Stimulated activated CD8-positive, alpha-beta memory T cell treated with anti-CD3 and anti-CD28 coated beads, Interleukin-12 subunit alpha, Interleukin-12 subunit beta, amount 100 ng/mL, for 1 hour (primary cell): ENCODE results near the gene CMIP.
"Not testable (repeated sequence)": the region's sequence is repeated elsewhere in the genome, so short reads cannot be mapped to it uniquely, and the experiment has no call there.

ENCODE experiments used
- DNase-seq: peaks from one replicate; pipeline ENCODE4 v3.0.0-alpha.2; 2020; ENCODE audit warnings: low read depth

Gene CMIP

DNA sequence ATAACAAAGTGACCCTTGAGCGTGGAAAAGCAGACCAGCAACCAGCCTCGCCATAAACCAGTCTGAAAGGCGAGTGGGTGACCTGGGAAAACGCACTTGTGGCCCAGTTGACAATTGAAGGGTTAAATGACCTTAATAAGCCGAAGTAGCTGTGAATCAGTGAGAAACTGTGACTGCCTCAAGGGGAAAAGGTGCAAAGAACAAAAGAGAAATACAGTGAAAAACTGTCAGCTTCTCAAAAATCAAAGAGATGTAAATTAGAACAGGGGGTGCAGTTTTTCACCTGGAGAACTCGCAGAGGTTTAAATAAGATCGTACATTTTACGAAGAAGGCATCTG is 124.1 kb downstream of the CMIP start:
- DNase-seq = no peak

DNA sequence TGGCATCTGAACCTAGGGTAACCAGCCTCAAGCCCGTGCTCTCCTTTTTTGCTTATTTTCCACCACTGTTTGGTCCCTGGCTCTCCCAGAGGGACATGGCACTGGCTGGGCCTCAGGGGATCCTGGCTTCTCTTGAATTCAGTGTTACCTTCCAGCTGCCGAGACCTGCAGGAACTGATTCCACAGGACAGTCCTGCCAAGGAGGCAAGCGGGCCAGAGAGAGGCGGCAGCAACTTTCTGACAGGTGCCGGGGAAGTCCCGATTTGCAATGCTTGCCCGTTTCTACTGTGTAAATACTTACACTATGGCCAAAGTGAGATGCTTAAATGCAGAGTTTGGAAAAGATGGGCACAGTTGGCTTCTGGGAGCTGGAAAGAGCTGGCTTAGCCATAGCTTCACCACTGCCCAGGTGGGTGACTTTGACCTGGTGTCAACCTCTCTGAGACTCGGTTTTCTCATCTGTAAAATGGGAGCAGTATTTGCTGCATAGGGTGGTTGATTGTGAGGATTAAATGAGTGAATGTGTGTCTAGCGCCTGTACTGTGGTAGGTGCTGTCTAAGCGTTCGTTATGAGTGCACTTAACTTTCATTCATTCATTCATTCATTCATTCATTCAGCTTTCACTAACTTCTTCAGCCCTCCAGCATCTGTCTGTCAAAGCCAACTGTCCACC is 124.9 kb downstream of the CMIP start:
- DNase-seq = no peak

DNA sequence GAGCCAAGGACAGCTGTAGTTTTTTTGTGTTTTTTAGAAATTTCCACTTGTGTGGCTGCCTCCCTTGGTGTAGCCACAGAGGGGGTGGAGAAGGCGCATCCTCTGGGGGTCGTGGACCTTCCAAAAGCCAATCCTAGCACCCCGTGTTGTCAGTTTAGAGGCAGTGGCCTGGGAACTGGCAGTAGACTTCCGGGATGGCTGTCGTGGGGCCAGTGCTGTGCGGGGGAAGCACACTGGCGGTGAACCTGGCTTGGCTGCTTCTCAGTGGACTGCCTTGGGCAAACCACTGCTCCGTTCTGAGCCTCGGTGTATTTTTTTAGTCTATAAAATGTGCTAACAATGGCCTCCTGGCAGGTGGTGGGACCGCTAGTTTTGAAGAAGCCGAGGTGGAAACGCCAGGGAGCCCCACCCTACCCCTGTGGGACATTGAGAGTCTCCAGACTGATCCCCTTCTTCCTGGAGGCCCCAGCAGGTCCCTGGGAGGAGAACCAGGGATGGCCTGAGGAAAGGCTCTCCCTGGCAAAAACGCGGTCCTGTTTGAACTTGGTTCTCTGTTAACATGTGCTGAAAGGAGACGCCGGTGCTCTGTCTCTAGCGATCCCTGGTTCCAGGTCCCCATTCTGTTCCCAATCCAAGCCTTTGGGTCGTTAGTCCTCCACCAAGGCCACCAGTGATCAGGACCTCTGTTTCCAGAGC is 125.7 kb downstream of the CMIP start:
- no peak for DNase-seq

DNA sequence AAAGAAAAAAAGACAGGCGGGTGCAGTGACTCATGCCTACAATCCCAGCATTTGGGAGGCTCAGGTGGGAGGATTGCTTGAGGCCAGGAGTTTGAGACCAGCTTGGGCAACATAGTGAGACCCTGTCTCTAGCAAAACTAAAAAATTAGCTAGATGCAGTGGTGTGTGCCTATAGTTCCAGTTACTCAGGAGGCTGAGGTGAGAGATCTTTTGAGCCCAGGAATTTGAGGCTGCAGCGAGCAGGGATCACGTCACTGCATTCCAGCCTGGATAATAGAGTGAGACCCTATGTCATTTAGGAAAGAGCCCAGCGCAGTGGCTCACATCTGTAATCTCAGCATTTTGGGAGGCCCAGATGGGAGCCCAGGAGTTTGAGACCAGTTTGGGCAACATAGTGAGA is 126.6 kb downstream of the CMIP start:
- DNase-seq = no peak

DNA sequence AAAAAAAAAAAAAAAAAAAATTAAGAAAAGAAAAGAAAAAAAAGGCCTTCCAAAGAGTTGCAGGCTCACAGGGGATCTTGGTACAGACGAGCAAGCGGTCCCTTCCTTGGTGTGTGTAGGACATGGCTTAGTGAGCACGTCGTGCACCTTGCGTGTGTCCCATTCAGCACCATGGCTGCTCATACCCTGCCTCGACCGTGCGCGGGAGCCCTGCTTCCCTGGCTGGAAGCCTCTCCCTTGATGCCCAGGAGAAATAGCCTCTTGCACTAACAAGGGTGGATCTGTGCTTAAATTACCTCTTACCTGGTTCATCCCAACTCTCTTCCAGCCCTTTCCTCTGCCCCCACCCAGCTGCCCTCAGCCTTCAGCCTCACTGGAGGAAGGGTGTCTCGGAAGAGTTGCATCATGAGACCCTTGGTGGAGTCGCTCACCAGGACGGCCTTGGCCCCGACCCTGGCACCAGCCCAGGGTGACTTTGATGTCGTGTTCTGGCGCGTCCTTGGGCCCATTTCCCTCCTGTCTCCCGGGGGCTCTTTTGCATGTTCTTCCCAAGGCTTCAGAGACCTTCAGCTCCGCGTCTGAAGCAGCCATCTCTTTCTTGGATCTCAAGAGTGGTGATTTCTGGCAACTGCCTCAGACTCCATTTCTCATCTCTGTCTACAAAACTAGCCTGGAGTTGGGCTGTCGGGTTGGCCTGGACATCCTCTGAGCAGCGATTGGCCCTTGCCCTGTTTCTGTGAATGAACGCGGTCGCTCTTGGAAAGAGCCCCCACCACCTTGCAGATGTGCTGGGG is 127.2 kb downstream of the CMIP start:
- DNase-seq = no peak

DNA sequence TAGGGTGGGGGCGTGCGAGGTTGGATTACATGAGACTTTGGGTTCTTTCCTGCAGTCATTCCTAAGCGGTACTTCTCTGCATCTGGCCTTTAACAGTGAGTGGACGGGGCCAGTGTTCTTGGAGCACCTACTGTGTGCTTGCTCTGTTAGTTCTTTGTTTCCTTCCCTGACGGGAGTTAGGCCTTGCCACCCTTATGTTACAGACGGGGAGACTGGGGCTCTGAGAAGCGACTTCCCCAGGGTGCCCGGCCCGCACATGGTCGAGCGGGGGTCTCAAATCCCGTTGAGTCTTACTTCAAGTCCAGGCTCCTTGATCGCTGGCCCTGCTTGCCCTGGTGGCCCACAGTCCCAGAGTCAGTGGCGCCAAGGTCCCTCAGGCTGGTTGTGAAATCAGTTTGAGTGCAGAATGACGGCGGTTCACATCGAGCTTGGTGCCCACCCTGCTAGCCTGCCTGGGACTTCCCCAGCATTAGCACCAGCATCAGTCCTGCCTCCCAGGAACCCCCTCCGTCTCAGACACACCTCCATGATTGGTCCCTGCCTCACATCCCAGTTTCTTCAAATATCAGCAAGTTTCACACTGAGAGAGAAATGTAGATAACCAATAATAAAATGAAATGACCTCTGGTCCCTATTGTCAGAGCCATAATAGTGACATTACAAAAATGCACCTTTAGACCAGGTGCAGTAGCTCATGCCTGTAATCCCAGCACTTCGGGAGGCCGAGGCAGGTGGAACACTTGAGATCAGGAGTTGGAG is 128.0 kb downstream of the CMIP start:
- DNase-seq = no peak

DNA sequence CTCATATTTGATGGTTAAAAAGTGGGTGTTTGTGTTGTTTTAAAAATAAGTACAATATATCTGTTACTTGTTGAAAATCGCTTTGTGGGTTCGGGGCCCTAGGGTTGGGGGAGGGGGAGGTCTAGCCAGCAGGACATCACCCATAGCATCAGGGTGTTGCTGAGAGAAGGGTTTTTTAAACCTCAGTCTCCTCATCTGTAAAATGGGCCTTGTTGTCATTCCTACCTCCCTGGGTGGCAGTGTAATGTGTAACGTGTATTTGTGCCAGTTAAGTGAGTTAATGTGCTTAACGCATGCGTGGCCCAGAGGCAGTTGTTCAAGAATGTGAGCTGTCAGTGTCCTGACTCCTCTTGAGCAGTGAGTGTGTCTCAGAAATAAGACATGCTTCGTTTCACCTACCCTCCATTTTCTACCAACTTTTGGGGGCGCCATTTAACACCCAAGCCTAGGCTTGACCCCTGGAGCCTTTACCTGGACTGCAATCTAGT is 129.0 kb downstream of the CMIP start:
- DNase-seq = no peak

DNA sequence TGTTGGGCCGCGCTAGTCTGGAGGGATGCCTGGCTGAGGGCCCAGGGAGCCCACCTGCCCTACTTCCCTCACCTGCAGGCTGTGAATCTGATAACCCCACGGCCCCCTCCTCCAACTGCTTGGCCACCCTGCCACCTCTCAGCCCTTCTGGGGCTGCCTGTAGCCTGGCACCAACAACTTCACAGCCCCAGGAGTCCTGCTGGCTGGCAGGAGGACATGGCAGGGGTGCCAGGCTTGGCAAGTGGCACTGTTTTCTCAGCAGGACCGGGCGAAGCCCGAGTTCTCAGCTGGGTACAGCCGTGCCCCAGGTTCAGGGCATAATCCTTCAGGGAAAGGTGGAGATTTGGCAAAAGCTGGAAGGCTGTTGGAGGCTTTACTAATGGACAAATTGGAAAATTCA is 129.6 kb downstream of the CMIP start:
- DNase-seq = no peak

DNA sequence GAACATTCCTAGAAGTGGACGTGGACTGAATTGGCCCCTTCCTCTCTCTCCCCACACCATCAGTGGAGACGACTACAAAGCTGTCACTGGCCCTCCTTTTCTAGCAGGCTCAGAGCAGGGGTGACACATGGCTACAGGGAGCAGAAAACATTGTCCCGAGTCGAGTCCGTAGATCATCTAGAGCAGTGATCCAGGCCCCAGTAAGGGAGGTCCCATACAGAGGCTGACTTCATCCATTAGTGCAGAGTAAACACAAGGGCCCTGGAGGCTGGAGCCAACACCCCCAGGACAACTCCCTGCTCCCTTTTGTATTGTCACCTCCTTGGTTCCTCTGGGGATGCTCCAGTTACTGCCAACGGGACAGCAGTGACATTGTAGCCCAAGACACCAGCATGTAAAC is 130.7 kb downstream of the CMIP start:
- no peak for DNase-seq

DNA sequence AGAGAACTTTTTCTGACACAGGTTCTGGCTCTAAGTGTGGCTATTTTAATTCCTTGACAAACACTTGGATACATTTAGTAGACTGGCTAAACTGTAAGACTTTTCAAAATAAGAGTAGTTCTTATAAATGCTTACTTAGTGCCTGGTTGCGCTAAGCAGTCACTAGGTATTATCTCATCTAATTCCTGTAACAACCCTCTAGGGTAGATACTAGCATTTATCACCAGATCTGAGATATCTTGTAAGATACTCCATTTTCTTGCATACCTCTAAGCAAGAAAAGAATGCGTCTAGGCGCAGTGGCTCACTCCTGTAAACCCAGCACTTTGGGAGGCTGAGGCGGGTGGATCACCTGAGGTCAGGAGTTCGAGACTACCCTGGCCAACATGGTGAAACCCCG is 131.2 kb downstream of the CMIP start:
- no peak for DNase-seq

DNA sequence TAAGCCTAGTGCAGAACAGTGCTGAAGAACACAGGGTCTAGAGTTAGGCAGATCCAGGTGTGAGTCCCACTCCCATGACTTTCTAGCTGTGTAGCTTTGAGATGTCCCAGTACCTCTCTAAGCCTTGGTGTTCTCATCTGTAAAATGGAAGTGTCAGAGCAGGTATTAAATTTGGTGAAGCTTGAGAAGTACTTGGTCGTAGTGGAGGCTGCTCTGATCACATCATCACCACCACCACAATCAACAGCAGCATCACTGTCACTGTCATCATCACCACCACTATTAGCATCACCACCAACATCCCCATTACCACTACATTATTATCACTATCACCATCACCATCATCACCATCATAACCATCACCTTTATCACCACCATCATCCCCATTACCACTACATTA is 132.1 kb downstream of the CMIP start:
- DNase-seq = no peak

DNA sequence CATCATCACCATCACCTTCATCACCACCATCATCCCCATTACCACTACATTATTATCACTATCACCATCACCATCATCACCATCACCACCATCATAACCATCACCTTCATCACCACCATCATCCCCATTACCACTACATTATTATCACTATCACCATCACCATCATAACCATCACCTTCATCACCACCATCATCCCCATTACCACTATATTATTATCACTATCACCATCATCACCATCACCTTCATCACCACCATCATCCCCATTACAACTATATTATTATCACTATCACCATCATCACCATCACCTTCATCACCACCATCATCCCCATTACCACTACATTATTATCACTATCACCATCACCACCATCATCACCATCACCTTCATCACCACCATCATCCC is 132.7 kb downstream of the CMIP start:
- DNase-seq = not testable (repeated sequence)

DNA sequence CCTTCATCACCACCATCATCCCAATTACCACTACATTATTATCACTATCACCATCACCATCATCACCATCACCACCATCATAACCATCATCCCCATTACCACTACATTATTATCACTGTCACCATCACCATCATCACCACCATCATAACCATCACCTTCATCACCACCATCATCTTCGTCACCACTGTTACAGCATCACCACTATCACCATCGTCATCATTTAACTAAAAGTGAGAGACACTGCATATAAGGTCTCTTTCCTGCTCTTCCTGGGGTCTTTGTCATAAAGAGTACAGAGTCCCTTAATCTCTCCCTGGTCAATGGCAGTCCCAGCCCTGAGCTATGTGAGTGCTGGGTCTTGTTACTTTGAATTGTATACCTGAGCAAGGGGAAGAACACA is 133.5 kb downstream of the CMIP start:
- no peak for DNase-seq

DNA sequence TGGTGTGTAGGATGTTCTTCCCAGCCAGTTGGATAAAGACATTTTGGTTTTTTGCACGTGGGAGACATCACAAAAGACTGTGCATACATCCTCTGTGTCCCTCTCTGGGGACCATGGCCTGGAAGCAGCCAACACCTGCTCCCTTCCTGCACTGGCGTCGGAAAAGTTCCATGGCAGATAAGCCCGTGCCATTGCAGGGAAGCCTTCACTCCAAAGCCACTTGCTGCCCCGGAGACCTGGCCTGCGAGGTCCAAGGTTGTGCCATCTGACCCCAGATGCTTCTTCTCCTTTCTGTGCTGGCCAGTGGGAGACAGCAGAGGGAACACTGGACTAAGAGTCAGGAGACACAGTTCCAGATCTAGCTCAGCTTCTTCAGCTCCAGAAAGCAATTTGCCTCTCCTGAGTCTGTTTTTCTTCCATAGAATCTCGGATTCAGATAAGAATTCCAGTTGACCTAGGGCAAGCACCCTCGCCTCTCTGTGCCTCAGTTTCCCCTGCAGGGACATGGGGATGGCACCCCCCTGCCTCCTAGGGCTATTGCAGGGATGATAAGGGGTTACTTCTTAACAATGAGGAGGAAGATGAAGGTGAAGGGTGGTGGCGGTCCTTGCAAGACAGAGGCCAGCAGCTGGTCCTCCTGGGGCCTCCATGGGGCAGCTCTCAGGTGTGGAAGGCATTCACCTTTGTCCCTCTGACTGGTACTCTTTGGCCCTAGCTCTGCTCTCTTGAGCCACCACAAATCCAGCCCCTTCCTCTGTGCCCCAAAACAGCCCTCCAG is 134.2 kb downstream of the CMIP start:
- no peak for DNase-seq

DNA sequence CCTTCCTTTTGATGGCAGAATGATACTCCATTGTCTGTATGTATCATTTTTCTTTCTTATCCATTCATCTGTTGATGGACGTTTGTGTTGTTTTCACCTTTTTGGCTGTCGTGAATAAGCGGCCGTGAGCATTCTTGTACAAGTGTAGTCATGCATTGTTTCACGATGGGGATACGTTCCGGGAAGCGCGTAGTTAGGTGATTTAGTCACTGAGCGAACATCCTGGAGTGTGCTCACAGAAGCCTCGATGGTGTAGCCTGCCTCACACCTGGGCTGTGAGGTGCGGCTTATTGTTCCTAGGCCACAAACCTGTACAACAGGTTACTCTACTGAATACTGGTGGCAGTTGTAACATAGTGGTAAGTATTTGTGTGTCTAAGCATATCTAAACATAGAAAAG is 136.5 kb downstream of the CMIP start:
- no peak for DNase-seq

DNA sequence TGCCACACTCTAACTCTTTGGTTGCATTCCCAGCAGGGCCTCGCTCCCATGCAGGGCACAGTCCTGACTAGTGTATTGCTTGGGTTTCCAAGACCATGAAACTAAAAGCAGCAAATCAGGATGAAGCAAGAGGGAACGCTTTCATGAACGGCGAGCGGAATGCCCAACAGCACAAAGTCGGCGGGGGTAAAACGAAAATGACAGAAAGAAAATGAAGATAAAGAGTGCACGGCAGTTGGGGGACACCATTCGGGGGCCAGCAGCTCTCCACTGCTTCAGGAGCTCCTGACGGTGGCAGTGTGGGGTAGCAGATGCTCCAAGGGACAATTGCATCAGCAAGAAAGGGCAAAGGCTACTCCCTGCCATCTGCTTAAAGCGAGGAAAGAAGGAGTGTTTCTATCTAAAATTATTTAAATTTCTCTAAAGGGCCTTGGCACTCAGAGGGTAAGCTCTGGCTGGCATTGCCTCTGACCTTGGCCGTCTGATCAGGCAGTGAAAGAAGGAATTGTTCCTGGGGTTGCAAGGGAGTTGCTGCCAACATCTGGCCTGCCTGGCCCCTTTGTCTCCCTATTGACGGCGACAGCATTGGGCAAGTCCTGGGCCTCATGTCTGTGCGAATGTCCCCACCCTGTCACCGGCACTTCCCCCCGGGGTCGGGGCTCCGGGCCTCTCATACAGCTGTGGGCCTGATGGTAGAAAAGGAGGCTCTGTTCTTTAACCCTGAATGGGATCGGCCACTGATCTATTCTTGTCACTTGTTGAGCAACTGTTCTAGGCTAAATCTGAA is 138.2 kb downstream of the CMIP start:
- DNase-seq = no peak

DNA sequence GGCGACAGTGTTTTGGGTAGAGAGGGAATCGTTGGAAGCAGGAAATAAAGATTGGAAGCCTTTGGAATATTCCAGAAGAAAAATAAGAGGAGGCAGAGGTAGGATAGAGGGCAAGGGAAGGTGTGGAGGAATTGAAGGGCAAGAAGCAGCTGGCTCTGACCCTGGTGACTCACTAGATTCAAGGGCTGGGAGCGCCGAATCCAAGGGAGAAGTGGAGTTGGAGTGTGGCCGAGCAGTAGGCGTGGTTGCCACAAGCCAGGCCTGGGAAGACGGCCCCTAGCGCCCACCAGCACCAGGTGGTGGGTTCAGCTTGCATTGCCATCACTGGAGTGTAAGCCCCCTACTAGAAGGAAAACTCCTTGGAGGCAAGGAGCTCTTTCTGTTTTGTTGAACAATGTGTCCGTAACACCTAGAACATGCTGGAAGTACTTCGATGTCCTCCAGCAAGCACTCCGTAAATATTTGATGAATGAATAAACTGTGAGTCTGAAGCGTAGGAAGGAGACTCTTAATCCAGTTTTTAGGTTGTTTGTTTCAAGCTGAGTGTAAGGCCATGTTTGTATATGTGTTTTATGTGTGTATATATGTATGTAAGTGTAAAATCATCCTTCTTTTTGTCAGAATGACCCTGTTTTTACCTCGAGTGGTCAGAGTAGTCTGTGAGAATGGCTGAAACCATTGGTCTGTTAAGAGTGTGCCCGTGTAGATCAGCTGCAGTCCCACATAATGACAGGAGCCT is 139.5 kb downstream of the CMIP start:
- no peak for DNase-seq

DNA sequence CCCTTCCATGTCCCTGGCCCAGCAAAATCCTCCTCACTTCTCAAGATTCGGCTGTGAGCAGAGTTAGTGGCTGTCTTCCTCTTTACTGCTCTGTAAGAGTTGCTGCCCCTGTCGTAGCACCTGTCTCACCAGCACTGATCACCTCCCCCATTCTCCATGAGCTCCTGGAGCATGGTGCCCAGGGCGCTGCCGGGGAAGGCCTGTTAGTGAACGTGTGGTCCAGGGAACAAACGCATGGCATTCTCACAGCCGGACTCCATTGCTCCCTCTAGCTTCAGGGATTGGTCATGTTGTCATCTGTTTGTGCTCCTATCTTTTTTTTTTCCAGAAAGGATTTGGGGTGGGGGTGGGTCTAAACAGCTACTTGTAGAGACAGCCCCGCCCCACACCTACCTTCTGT is 141.2 kb downstream of the CMIP start:
- DNase-seq = no peak

DNA sequence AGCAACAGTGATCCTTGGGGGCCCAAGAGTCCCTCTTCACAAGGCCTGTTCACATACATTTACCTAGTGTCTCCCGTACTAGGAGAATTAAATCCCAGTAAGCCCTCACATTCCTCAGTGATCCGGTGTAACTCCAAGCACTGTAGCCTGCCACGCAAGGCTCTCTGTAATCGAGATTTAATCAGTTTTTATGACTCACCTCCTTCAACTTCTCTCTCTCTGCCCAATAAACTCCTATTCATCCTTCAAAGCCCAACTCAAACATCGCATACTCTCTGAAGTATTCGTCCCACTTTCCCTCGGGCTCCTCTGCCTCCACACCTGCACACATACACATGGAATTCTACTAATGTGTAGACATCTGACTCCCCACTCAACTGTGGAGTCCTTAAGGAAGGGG is 141.8 kb downstream of the CMIP start:
- no peak for DNase-seq

DNA sequence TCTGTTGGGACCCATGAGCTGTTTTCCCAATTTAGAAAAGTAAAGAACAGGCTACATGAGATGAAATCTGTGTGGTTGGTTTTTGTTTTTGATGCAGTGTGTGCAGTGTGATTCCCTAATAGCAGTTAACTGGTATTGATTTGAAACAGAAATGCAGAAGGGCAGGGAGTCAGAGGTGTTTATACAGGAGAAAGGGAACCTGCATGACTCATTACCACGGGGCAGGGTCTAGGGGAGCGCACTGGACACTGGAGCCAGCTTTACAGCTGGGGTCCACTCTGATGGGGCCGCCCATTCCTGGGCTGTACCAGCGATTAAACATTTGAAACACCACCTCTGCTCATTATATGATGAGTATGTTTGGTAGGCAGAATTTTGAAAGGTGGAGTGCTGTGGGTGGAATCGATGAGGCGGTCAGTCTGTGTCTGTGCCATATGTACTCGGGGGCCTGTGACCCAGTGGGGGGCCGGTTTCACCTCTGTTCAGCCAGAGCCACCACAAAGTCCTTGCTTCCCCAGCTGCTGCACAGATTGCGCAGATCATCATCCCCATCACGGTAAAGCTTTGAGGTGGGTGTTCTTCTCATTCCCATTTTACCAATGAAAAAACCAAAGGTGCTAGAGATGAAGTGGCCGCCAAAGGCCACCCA is 142.5 kb downstream of the CMIP start:
- no peak for DNase-seq
